HG03196 (cell line): ENCODE measurements around the gene RPS6KL1.

ENCODE experiments used
- ATAC-seq: cut with Tn5 transposase; IDR thresholded peaks from one replicate; pipeline ENCODE4 v1.9.1; 2021; ENCODE audit not compliant: unreplicated experiment

RPS6KL1 gene

GRCh38 chr14:74859757-74860552, 63.1 kb downstream of the RPS6KL1 start:
- ATAC-seq = no peak

DNA sequence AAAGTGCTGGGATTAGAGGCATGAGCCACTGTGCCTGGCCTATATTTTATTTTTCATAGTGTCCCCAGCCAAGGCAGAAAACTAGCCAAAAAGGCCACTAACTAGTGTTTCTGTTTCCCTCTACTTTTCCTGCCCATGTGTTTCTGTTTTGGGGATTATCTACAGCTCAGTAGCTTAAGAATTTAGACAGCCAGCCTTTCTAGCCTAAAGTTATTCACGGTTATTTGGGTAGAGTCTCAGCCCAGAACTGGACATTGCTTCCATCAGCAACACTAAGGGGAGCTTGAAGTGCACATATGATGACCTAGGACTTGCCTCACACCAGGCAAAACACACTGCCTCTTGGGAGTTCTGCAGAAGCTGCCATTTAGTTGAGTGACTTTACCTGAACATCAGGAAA, 65.0 kb downstream of the RPS6KL1 start:
- no peak for ATAC-seq

DNA sequence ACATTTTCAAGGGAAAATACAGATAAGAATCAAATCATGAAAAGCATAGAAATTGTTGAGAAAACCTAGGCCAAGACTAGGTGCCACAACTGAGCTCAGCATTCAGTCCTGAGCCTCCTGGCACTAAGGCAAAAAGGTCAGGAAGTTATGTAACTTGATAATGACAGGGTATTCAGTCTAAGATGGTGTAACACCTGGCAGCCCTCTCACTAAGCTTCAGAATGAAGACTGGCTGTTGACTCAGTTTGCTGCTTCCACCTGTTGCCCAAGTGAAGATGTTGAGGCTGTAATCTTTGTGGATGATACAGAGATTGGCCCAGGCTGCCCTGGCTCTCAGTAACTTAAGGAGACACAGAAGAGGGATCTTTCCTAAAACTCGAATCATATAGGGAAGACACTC, 66.7 kb downstream of the RPS6KL1 start:
- ATAC-seq = no peak

DNA sequence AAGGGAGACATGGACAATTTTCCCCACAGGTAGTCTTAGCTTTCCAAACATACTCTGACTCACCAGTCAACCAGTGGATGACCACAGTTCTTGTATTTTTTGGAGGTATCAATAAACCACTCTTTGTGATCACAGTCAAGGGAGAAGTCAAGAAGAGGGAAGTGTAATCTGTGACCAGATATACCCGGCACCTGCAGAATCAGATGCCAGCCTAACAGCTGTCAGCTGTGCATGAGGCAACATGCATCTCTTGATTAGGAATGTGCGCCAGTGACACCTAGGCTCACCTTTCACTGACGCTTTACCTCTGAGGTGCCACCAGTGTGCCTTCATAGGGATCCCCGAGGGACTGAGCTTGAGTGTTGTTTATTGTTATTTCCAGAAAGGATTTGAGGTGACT, 67.1 kb downstream of the RPS6KL1 start:
- no peak for ATAC-seq

- no peak for ATAC-seq
Observed at GRCh38 chr14:74855021-74855420, 68.0 kb downstream of the RPS6KL1 start.
